Daoy (cell line): ENCODE measurements around the gene MYO3B. TPM values are rescaled to one million over a fixed set of nuclear protein-coding genes. Genes with fewer than 3 reads are reported as not detected.
"Not testable (repeated sequence)": the region's sequence is repeated elsewhere in the genome, so short reads cannot be mapped to it uniquely, and the experiment has no call there.

Source experiments
- DNase-seq: peaks from one replicate; pipeline ENCODE4 v3.0.0-alpha.2; 2015; ENCODE audit warnings: low read depth
- total RNA-seq: library from RNA; depleted of rRNA; stranded (reverse); fragments of >200 nt; shearing (Covaris generic); gene quantifications from 2 replicates; pipeline ENCODE4 v1.2.3, GENCODE V29; 2014

MYO3B gene
- total RNA-seq, 1 experiment from 2014 or later: not detected

GRCh38 chr2:170263728-170264521 lies 86.0 kb downstream of the MYO3B start:
- DNase-seq: not testable (repeated sequence)

DNA sequence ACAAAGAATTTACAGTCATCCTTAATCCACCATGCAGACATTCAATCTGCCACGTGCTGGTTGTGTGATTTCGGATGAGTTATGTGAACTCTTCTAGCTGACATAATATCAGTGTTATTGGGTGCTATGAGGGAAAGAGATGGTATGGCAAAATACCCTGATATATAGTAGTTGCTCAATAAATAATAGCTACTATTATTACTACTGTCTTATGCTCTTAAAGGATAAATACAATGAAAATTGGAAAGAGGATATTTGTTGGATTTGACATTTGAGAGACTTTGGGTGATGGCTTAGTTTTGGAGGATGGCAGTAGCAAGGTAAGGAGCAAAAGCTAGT lies 86.5 kb downstream of the MYO3B start:
- DNase-seq: no peak

DNA sequence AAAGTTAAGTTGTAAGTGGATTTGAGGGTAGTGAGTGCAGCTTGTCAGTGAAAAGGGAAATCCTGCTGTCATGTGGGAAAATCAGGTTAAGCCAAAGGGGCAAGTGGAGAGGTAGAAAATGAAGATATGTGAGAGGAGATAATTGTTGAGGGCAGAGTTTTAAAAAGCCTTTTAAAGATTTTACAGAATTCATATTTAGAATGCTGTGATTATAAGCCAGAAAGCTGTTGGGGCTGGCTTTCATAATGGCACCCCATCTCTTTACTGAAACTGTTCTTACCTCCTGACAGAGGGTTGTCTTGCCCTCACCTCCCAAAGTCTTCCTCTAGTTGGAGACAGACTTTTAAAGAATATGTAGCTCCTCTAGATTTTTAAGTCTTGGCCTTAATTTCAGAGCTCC lies 86.9 kb downstream of the MYO3B start:
- DNase-seq: no peak

DNA sequence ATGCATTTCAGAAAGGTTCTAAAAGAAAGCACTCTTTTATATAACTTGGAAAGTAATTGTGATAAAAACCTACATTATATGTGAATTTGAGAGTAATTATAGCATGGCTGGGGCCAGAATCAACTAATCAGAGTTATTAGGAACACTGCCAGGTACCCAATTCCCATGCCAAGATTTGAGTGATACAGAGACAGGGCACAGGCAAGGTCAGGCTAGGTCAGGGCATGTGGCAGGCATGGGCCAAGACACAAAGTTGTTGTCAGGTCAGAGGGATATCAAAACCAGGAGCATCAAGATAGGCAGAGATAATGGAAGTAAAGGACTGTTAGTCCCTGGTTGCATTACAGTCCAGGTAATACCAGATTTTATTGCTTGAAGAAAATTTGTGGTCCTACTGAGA lies 87.4 kb downstream of the MYO3B start:
- DNase-seq: no peak

DNA sequence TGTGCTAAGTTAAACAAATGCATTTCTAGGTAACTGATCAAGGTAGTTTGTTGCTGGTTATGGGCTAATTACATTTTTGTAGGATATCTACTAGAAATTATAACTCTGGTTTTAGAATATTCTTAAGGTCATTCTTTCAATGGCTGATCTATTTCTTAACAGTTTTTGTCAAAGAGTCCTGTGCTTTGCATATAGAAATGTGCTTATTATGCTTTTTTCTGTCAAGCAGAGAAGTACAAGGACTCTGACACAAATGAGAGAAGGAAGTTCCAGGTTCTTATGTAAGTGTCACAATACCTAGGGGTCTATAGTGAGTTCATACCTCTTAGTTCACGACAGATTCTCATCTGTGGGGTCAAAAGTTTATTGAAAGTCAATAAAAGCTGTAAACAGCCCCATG lies 88.4 kb downstream of the MYO3B start:
- DNase-seq: no peak

DNA sequence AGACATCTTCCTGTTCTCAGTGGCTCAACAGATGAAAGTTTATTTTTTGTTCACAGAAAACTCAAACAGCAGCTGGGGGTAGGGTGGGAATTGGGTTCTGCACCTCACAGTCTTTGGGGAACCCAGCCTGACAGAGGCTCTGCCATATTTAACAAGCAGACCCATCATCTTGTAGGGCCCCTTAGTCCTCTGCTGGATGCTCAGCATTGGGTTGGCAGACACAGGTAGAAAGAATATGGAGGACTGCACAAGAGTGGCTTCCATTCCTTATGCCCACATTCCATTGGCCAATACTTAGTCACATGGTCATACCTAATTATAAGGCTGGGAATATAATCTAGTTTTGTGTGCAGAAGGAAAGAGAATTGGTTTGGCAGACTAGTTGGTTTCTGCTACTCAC lies 89.1 kb downstream of the MYO3B start:
- no peak for DNase-seq

- no peak for DNase-seq
Measured at GRCh38 chr2:170270278-170270864, 92.4 kb downstream of the MYO3B start.

GRCh38 chr2:170271340-170271739 lies 93.4 kb downstream of the MYO3B start:
- DNase-seq: no peak

DNA sequence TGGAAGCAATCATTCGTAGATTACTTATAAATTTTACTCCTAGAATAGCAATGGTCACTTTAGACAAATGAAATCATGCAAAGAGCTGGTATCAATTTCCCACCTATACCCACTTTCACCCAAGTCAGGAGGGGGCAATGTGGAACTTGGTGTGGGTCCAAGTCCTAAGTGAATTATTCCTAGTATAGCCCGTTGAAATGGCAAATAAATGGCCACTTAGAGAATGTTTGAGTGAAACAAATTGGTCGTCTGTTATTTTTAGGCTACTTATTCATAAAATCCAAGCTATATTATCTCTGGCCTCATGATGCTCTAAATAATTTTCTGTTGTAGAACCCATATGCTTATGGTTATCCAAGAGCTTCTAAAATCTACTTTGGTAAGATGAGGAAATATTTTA lies 98.1 kb downstream of the MYO3B start:
- no peak for DNase-seq

GRCh38 chr2:170276925-170277629 lies 99.1 kb downstream of the MYO3B start:
- DNase-seq: no peak

GRCh38 chr2:170277951-170278350 lies 100.0 kb downstream of the MYO3B start:
- DNase-seq: no peak

GRCh38 chr2:170279615-170280014 lies 101.7 kb downstream of the MYO3B start:
- not testable (repeated sequence) for DNase-seq

- no peak for DNase-seq
Measured at GRCh38 chr2:170282851-170283250, 104.9 kb downstream of the MYO3B start.

DNA sequence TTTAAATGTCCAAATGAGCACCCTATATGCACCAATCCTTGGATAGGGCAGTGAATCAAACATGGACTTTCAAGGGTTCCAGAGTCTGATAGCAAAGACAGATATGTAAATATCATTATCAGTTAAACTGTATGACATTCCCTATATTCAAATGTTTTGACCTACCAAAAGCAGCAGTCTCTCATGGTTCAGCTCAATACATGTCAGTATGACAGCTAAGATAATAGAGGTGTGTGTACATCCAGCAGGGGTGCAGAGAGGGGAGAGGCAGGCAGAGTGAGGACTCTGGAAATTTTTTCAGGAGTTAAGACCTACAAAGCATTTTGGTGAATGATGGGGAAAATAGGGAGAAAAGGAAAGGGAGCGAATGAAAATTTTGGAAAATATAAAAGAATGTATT lies 106.3 kb downstream of the MYO3B start:
- no peak for DNase-seq

DNA sequence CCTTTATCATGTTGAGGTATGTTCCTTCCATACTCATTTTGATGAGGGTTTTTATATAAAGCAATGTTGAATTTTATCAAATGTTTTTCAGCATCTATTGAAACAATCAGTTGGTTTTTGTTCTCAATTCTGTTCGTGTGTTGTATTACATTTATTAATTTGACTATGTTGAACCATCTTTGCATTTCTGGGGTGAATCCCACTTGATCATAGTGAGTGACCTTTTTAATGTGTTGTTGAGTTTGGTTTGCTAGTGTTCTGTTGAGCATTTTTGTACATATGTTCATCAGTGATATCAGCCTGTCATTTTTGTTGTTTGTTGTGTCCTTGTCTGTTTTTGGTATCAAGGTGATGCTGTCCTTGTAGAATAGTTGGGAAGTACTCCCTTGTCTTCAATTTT lies 110.9 kb downstream of the MYO3B start:
- no peak for DNase-seq

GRCh38 chr2:170291474-170291873 lies 113.5 kb downstream of the MYO3B start:
- DNase-seq: no peak

GRCh38 chr2:170292415-170292814 lies 114.5 kb downstream of the MYO3B start:
- no peak for DNase-seq

DNA sequence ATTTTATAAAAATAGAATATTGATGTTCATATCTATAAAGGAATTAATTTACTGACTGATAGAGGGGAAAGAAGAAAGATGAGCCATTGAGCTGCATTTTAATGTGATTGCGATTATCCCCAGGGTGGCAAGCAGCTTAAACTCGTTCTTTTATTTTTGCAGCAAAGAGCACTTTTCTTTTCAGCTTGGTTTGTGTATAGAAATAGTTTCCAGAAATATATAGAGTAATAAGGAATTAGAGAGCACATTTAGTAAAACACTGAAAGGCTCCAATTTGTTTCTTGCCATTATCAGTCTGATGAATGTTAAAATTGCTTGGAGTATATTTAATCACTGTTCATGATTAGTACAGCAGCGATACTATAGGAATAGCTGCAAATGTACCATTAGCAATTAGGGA lies 119.5 kb downstream of the MYO3B start:
- no peak for DNase-seq

GRCh38 chr2:170298115-170298514 lies 120.2 kb downstream of the MYO3B start:
- no peak for DNase-seq

- no peak for DNase-seq
Measured at GRCh38 chr2:170298861-170299429, 121.0 kb downstream of the MYO3B start.

GRCh38 chr2:170300993-170301392 lies 123.0 kb downstream of the MYO3B start:
- DNase-seq: no peak

DNA sequence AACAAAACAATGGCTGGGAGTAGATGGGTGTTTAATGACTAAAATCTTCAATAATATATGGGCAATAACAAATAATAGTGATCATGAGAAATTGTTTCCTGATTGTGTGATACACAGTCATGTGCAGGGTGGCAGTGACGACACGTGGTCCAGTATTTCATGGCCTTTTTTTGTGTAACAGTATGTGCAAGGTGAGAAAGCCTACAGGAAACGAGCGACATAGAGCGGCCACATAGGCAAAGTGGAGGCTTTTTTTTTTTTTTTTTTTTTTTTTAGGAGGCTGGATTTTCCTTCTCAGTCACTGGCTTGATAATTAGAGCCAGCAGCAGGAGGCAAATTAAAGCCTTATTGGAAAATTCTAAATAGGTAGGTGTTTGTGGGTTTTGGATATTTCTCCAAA lies 123.7 kb downstream of the MYO3B start:
- no peak for DNase-seq

- DNase-seq: no peak
Measured at GRCh38 chr2:170305711-170306110, 127.8 kb downstream of the MYO3B start.
